IPS-18a (cell line): ENCODE results near the gene TMEM255B.

Experiments
- H3K27ac ChIP-seq: one replicate; pipeline ENCODE4 v1.5.1; 2013; ENCODE audit warnings: low read length
- H3K27me3 ChIP-seq: one replicate; pipeline ENCODE4 v1.6.1; 2013; ENCODE audit warnings: mild to moderate bottlenecking, low read length; ENCODE audit not compliant: control insufficient read depth, insufficient read depth
- H3K36me3 ChIP-seq: one replicate; pipeline ENCODE4 v1.6.1; 2013; ENCODE audit warnings: low read depth, low read length; ENCODE audit not compliant: control insufficient read depth
- H3K4me1 ChIP-seq: one replicate; pipeline ENCODE4 v1.6.1; 2013; ENCODE audit warnings: low read depth, low read length; ENCODE audit not compliant: control insufficient read depth
- H3K4me3 ChIP-seq: one replicate; pipeline ENCODE4 v1.5.1; 2013; ENCODE audit warnings: low read length
- H3K9ac ChIP-seq: one replicate; pipeline ENCODE4 v1.6.1; 2013; ENCODE audit warnings: mild to moderate bottlenecking, low read length, moderate library complexity
- H3K9me3 ChIP-seq: one replicate; pipeline ENCODE4 v1.6.1; 2013; ENCODE audit warnings: low read depth, low read length; ENCODE audit not compliant: control insufficient read depth

TMEM255B gene

DNA sequence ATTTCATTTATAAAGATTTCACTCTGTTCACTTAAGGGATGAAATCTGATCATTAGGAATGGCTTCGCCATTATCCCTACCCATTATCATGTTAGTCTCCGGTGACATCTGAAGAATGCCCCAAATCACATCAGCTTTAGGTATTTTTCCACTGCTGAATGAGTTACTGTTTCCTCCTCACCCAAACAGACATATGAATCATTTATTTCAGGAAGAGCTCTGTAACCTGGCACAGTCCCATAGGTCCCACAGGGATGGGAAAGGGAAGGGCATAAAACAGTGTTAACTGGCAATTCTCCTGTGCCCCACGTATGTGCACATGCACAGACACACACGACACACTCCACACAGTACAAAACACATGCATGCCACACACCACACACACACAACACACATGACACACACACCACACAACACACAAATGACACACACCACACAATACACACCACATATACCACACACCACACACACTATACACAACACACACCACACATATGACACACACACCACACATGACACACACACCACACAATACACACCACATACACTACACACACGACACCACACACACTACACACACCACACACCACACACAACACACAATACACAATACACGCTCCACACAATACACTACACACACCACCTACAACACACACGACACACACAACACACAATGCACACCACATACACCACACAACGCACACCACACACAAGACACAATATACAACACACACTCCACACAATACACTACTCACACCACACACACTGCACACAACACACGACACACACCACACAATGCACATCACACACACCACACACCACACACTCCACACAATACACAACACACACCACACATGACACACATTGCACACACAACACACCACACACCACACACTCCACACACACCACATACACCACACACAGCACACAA, 15.4 kb downstream of the TMEM255B start:
- H3K27ac ChIP-seq = no peak overlapping the region
- no peaks in the 10 kb centered on the region for H3K9me3 ChIP-seq
- H3K4me1 ChIP-seq = no peaks in the 10 kb centered on the region
- H3K9ac ChIP-seq = no peak overlapping the region
- no peak overlapping the region for H3K4me3 ChIP-seq
- peaks cover 7% of the 10 kb centered on the region for H3K27me3 ChIP-seq
- H3K36me3 ChIP-seq = no peaks in the 10 kb centered on the region

DNA sequence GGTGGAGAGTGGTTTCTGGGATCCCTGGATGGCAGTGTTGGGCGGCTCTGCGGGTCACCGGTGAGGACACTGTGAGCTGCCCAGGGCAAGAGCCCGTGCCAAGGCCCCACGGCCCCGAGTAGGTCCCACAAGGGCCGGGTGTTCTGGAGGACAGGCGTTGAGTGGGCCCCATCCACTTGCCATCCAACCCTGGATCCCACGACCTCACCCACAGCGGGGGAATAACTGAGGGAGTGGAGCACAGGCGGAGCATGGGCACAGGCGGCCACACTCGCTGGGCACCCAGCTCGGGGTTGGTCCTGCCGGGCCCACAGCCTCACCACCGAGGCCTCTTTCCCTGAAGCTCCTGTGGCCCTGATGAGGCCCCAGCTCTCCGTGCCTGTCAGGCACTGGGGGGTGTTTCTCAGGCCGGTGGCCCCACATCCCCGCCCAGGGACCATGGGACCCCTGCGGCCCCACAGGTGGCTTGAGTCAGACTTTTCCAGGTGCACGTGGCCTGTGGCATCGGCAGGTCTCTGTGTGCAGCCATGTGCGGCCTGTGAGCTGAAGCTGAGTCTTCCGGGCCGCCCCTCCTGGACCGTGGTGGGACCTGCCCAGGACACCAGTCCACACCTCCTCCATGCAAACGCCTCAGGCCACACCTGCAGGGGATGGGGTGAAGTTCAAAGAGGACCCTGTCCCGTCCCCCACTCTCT, 16.6 kb downstream of the TMEM255B start:
- peaks cover 7% of the 10 kb centered on the region for H3K27me3 ChIP-seq
- no peaks in the 10 kb centered on the region for H3K36me3 ChIP-seq
- no peak overlapping the region for H3K4me3 ChIP-seq
- H3K27ac ChIP-seq = no peak overlapping the region
- no peak overlapping the region for H3K9ac ChIP-seq
- H3K9me3 ChIP-seq = no peaks in the 10 kb centered on the region
- H3K4me1 ChIP-seq = no peaks in the 10 kb centered on the region

- Histone ChIP-seq H3K4me3 (no peak overlapping the region), H3K27me3 (peaks cover 7% of the 10 kb centered on the region), H3K4me1 (no peaks in the 10 kb centered on the region), H3K9me3 (no peaks in the 10 kb centered on the region), H3K27ac (no peak overlapping the region), H3K9ac (no peak overlapping the region), H3K36me3 (no peaks in the 10 kb centered on the region)
Observed at GRCh38 chr13:113776231-113777125, 17.5 kb downstream of the TMEM255B start.

- Histone ChIP-seq H3K27me3 (peaks cover 7% of the 10 kb centered on the region), H3K4me3 (no peak overlapping the region), H3K9ac (no peak overlapping the region), H3K9me3 (no peaks in the 10 kb centered on the region), H3K27ac (no peak overlapping the region), H3K4me1 (no peaks in the 10 kb centered on the region), H3K36me3 (no peaks in the 10 kb centered on the region)
Observed at GRCh38 chr13:113777311-113778260, 18.6 kb downstream of the TMEM255B start.

GRCh38 chr13:113781571-113781970, 22.5 kb downstream of the TMEM255B start:
- no peaks in the 10 kb centered on the region for H3K9me3 ChIP-seq
- no peak overlapping the region for H3K4me3 ChIP-seq
- no peak overlapping the region for H3K9ac ChIP-seq
- no peak overlapping the region for H3K27ac ChIP-seq
- H3K27me3 ChIP-seq = peaks cover 7% of the 10 kb centered on the region
- no peaks in the 10 kb centered on the region for H3K36me3 ChIP-seq
- no peaks in the 10 kb centered on the region for H3K4me1 ChIP-seq

DNA sequence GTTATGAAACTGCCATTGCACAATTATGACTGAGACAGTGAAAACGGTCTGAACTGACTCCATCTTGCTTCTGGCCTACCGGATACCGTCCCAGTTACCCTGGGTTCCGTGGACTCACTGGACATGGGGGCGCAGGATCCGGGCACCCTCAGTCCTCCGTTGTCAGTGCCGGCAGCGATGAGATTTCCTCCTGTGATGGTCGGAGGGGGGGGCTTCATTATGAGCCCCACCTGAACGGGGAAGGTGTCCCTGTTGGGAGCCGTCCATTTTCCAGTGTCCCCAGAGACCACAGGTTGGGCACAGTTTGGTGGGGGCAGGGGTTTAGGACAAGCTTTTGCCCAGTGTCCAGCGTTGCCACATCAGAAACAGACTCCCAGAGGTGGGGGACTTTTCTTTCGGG, 23.4 kb downstream of the TMEM255B start:
- H3K4me1 ChIP-seq = no peaks in the 10 kb centered on the region
- no peaks in the 10 kb centered on the region for H3K27me3 ChIP-seq
- no peaks in the 10 kb centered on the region for H3K9me3 ChIP-seq
- H3K36me3 ChIP-seq = no peaks in the 10 kb centered on the region
- H3K4me3 ChIP-seq = no peak overlapping the region
- no peak overlapping the region for H3K27ac ChIP-seq
- H3K9ac ChIP-seq = no peak overlapping the region

DNA sequence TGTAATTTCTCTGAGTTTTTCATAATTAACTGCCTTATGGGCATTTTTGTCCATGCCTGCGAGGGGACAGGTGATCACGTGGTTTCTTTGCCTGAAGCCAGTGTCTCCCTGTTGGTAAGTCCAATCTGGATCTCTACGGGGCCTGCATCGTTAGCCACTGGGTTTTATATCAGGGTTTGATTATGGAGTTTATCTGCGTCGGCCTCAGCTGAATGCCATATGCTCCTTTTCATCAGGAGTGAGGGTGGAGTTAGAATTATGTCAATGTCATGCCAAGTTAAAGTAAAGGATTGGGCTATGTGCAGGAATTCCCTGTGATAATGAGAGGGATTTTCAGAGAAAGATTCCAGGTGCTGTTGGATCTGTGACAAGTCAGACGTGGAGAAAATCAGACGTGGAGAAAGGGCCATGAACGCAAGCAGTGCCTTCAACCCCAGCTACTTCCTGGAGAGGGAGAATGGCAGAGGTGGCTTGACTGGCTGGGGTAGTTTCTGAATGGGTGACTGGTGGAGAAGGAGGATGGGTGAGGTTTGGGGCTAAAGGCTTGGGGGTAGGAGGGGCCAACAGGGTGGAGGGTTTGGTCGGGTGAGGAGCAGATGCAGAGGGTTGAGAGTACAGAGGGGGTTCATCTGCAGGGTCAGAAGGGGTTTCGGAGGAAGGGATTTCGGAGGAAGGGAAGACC, 24.3 kb downstream of the TMEM255B start:
- Histone ChIP-seq H3K4me1 (no peaks in the 10 kb centered on the region), H3K4me3 (no peak overlapping the region), H3K27me3 (no peaks in the 10 kb centered on the region), H3K9ac (no peak overlapping the region), H3K9me3 (no peaks in the 10 kb centered on the region), H3K36me3 (no peaks in the 10 kb centered on the region), H3K27ac (no peak overlapping the region)

GRCh38 chr13:113783966-113784644, 25.1 kb downstream of the TMEM255B start:
- Histone ChIP-seq H3K9me3 (no peaks in the 10 kb centered on the region), H3K27me3 (no peaks in the 10 kb centered on the region), H3K4me3 (no peak overlapping the region), H3K9ac (no peak overlapping the region), H3K27ac (no peak overlapping the region), H3K36me3 (no peaks in the 10 kb centered on the region), H3K4me1 (no peaks in the 10 kb centered on the region)

DNA sequence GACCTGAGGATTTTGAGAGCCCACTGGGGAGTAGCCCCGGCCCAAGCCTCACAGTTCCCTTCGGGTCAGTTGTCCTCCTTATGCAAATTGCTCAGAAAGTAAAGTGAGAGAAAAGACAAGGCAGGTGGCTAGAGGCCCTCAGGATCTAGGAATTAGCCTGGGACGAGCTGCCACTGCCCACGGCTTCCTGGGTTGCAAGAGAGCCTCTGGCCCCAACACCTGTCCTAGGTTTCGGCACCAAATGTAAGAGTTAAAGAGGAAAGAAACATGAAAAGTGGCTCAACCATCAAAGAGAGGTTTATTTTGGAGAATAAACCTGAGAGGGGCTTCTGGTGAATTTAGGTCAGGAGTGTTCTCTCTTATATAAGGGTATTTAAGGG, 25.6 kb downstream of the TMEM255B start:
- Histone ChIP-seq H3K4me1 (no peaks in the 10 kb centered on the region), H3K9me3 (no peaks in the 10 kb centered on the region), H3K4me3 (no peak overlapping the region), H3K36me3 (no peaks in the 10 kb centered on the region), H3K9ac (no peak overlapping the region), H3K27ac (no peak overlapping the region), H3K27me3 (no peaks in the 10 kb centered on the region)
